Cardiac muscle cell (in vitro differentiated cells and primary cell): ENCODE measurements around the gene NFASC. TPM values are rescaled to one million over a fixed set of nuclear protein-coding genes. Genes with fewer than 3 reads are reported as not detected.

Source experiments
- DNase-seq, 2 donors: peaks; one replicate each; pipeline versions ENCODE4 v3.0.0 to v3.0.0-alpha.2; 2010 to 2017; ENCODE audit warnings: low read depth in 1 of 2, low spot score in 1 of 2
- H3K27ac ChIP-seq: fragments of 200-600 bp; sonication (generic); 2 replicates; pipeline ENCODE4 v1.5.1; 2016
- H3K27me3 ChIP-seq: fragments of 200-600 bp; sonication (generic); 2 replicates; pipeline ENCODE4 v1.6.0; 2016; ENCODE audit warnings: control low read depth
- H3K36me3 ChIP-seq: fragments of 200-600 bp; sonication (generic); 2 replicates; pipeline ENCODE4 v1.5.1; 2016; ENCODE audit warnings: control low read depth
- H3K4me1 ChIP-seq: fragments of 200-600 bp; sonication (generic); 2 replicates; pipeline ENCODE4 v1.8.1; 2017; ENCODE audit warnings: low read depth, mild to moderate bottlenecking, mixed run types
- H3K4me3 ChIP-seq: fragments of 200-600 bp; sonication (generic); 2 replicates; pipeline ENCODE4 v1.5.1; 2016; ENCODE audit warnings: mild to moderate bottlenecking
- H3K9me3 ChIP-seq: fragments of 200-600 bp; sonication (generic); 2 replicates; pipeline ENCODE4 v1.5.1; 2017; ENCODE audit warnings: low read depth, mild to moderate bottlenecking, control low read depth
- polyA plus RNA-seq: library from polyadenylated mRNA; unstranded; fragments of >200 nt; fragmentation: Nextera tagmentation; extraction: Ambion mirVana; gene quantifications from 2 replicates; pipeline ENCODE4 v1.2.1, GENCODE V29; 2016
- total RNA-seq: library from RNA; depleted of rRNA; stranded (reverse); fragments of >200 nt; gene quantifications from 2 replicates; pipeline ENCODE4 v1.2.3, GENCODE V29; 2016
- TF ChIP-seq, protein P1 (sequence below): IDR thresholded peaks from 2 replicates; pipeline ENCODE4 v1.5.1; 2012; ENCODE audit warnings: low read depth, mild to moderate bottlenecking, low read length

NFASC gene
- total and polyA plus RNA-seq, 2 experiments from 2014 or later = 0.63 TPM; not detected in 1

DNA sequence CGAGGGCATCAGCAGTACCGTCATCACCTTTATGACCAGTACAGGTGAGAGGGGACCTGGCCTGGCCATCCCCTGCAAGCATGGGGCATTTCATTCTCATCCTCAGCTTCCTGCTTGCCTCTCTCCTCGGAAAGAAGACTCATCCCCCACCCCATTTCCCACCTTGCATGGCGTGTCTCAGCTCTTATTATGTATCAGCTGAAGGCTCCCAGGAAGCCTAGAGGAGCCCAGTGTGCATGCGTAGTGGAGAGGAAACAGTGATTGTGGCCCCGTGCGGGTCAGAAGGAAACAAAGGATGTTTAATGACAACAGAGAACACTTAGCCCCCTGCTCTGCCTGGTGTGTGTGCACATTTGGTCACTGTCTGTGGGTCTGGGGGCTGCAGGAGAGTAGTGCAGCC, 132.0 kb downstream of the NFASC start:
- no peak for DNase-seq
- Histone ChIP-seq H3K27ac (no peak overlapping the region), H3K4me3 (no peak overlapping the region), H3K9me3 (no peaks in the 10 kb centered on the region), H3K4me1 (no peaks in the 10 kb centered on the region), H3K36me3 (no peaks in the 10 kb centered on the region), H3K27me3 (no peaks in the 10 kb centered on the region)
- TF ChIP-seq, protein P1, sequence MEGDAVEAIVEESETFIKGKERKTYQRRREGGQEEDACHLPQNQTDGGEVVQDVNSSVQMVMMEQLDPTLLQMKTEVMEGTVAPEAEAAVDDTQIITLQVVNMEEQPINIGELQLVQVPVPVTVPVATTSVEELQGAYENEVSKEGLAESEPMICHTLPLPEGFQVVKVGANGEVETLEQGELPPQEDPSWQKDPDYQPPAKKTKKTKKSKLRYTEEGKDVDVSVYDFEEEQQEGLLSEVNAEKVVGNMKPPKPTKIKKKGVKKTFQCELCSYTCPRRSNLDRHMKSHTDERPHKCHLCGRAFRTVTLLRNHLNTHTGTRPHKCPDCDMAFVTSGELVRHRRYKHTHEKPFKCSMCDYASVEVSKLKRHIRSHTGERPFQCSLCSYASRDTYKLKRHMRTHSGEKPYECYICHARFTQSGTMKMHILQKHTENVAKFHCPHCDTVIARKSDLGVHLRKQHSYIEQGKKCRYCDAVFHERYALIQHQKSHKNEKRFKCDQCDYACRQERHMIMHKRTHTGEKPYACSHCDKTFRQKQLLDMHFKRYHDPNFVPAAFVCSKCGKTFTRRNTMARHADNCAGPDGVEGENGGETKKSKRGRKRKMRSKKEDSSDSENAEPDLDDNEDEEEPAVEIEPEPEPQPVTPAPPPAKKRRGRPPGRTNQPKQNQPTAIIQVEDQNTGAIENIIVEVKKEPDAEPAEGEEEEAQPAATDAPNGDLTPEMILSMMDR = no peak

GRCh38 chr1:205003358-205004131, 132.9 kb downstream of the NFASC start:
- TF ChIP-seq, protein P1 = no peak
- no peak for DNase-seq
- H3K27me3 ChIP-seq = no peaks in the 10 kb centered on the region
- H3K27ac ChIP-seq = no peak overlapping the region
- no peaks in the 10 kb centered on the region for H3K36me3 ChIP-seq
- H3K9me3 ChIP-seq = no peaks in the 10 kb centered on the region
- H3K4me1 ChIP-seq = no peaks in the 10 kb centered on the region
- no peak overlapping the region for H3K4me3 ChIP-seq

- Histone ChIP-seq H3K27me3 (no peaks in the 10 kb centered on the region), H3K9me3 (no peaks in the 10 kb centered on the region), H3K4me3 (no peak overlapping the region), H3K27ac (no peak overlapping the region), H3K36me3 (no peaks in the 10 kb centered on the region), H3K4me1 (no peaks in the 10 kb centered on the region)
- TF ChIP-seq, protein P1 = no peak
- DNase-seq = no peak
Measured at GRCh38 chr1:205004351-205004750, 133.7 kb downstream of the NFASC start.

GRCh38 chr1:205008896-205009295, 138.2 kb downstream of the NFASC start:
- Histone ChIP-seq H3K27ac (no peak overlapping the region), H3K9me3 (no peaks in the 10 kb centered on the region), H3K27me3 (no peaks in the 10 kb centered on the region), H3K4me3 (no peak overlapping the region), H3K4me1 (no peaks in the 10 kb centered on the region), H3K36me3 (no peaks in the 10 kb centered on the region)
- no peak for DNase-seq
- TF ChIP-seq, protein P1 = no peak

- no peak overlapping the region for H3K27ac ChIP-seq
- H3K4me1 ChIP-seq = no peaks in the 10 kb centered on the region
- no peak overlapping the region for H3K4me3 ChIP-seq
- no peaks in the 10 kb centered on the region for H3K27me3 ChIP-seq
- no peaks in the 10 kb centered on the region for H3K9me3 ChIP-seq
- TF ChIP-seq, protein P1 = no peak
- H3K36me3 ChIP-seq = no peaks in the 10 kb centered on the region
- DNase-seq = no peak
Measured at GRCh38 chr1:205009670-205010069, 139.0 kb downstream of the NFASC start.
